GM19240 (cell line): Measurements from ENCODE around the gene AFDN.

ENCODE experiments used
- DNase-seq: peaks from one replicate; pipeline ENCODE4 v3.0.0; 2011; ENCODE audit warnings: low spot score; ENCODE audit not compliant: insufficient read length

The AFDN gene

DNA sequence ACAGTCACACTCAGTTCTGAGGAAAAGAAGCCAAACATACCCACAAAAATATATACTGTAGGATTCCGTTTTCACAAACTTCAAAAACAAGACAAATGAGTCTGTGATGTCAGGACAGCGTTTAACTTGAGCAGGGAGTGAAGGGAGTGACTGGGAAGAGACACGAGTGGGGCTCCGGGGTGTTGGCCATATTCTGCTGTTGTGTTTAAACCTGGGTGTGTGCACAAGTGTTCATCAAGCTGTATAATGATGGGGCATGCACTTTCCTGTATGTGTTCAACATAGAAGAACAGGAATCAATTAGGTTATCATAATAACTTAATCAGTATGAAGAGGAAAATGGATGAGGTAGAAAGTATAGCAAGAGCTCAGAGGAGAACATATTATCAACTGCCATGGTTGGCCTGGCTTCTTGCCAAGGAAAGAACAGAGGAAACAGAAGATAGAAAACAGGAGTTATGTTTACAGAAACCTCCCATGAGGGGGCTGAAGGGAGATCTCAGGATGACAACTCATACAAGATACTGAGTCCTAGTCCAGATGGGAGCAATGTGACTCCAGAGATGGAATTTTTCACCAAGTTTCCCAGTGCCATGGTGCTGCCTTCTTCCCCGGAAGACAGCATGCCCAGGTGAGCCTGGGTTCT, 15.1 kb upstream of the AFDN start:
- DNase-seq = no peak

DNA sequence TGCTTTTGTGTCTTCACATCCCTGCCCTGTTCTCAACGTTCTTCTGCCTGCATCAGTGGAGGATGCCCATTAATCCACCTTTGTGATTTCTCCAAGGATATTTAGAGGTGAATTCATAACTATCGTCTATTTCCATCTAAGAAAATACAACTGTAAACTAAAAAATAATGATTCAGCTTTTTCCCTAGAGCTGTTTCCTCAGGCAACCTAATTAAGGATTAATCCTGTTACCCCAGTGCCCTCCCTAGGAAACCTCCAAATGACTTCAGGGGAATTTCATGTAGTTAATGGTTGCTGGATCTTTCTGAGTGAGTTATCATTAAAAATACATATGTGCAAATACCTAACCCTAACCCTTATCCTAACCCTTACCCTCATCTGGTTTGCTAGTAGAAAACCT, 14.6 kb upstream of the AFDN start:
- DNase-seq = no peak

DNA sequence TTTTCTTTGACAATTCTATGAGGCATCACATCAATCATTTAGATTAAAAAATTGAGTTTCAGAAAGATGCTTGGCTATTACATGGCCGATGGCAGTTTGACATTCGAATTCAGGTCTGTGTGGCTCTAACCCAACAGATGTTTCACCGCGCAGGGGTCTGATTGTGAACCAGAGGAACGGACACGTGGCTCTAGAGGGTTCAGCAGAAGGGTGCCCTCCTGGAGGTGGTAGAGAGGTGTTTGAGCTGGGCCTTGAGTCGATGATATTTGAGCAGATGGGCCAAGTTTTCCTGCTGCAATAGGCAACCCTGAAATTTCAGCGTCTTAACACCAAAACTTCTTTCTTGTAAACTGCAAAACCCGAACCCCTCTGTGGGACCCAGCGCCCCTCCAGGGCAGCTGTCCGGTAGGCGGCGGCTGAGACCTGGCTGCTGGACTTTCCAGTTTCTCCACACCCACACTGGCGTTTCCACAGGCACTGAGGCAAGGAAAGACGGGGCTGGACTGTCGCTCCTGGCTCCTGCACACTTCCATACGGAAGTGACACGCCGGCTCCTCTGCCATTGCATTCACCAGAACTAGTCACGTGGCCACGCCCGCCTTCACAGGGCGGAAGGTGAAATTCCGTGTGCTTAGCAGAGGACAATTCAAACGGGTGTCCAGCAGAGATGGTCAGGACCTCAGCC, 11.3 kb upstream of the AFDN start:
- DNase-seq = no peak

DNA sequence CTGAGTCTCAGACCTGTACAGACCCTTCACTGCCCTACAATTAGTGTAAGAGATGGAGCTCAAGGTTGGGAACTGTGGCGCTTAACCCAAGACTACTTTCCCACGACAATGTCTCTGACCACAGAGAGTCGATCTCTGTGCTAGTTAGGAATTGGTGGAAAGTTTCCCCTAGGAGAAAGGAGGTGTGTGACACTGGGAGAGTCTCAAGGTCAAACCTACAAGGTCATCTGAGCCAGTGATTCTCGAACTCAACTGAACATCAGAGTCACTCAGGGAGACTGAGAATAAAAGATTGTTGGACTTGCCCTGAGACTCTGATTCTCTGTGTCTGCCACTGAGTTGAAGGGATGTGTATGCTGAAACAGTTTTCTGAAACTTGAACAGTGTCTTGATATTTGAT, 9.7 kb upstream of the AFDN start:
- no peak for DNase-seq

DNA sequence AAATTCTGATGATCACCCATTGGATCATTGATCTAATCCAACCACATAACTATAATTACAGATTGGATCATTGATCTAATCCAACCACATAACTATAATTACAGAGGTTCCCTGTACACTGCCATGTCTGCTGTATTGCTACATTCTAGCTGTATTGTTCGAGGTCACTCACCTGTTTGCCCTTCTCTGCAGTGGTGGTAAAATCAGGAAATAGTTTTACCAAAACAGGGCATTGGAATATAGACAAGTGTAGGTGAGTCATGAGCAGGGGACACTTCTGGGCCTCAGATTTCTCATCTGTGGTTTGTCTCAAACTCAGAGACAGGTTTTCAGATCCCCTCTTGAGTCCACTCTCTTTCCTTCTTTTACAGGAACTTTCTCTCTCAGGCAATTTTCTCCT, 9.0 kb upstream of the AFDN start:
- no peak for DNase-seq

DNA sequence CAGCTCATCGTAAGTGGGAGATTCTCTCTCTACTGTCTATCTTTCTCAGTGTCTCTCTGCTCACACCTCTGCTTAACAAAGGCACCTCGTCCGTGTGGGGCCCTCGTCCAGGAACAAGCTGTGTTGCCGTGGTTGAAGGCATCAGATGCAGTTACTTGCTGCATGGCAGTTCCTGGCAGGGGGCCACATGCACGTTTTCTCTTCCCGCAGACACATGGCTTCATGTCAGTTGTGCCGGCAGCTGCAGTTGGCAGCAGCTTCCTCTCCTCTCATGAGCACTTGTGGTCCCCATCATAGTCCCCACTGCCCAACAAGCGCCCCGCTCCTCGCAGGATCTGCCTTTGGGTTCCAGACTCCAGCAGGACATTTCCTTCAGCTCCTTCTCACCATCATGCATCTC, 7.1 kb upstream of the AFDN start:
- DNase-seq = no peak

DNA sequence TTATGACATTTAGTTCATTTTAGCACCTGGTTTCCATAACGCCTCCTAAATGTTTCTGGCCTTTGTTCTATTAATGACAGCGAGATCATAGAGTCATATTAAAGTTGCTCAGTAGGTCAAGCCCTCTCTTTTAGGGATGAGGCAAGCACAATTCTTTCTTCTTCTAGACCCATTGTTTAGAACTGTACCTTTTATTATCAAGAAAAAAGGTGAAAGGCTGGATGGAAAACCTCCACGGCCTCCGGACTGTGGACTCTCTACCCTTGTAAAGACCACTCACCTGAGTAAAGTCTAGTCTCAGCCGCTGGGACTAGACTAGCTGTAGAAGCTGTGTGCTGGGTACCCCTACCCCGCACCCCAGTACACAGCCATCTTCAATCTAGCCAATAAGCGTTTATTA, 6.0 kb upstream of the AFDN start:
- no peak for DNase-seq

DNA sequence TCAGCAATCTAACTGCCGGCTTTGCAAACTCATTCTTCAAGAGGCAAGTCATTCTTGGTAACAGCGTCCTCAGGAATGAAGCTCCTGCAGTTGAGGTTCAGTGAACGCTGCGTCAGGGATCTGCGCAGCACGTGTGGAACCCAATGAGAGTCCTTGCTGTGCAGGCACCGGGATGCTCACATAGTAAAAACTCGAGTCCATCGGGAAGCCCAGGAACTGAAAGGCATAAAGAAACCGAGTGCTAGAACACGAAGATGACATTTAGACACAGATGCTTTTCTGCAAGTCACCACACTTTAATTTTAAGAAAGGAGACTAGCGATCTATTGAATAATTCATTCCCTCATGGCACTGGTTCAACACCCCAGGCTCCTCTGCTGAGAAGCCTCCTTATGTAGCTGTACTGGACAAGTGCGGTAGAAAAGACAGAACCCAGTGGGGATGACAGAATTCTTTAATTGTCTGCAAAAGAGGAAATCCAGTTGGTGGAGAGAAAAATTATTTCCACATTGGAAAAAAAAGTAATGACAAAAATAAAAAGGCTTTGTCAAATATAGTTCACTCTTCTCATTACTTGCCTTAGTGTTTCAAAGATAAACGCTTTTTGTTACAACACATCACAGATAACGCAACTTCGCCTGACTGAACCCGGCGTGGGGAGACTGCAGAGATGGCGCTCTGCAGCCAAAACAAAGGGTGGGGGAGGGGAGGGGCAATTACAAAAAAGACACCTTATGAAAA, 1.9 kb upstream of the AFDN start:
- DNase-seq = no peak

DNA sequence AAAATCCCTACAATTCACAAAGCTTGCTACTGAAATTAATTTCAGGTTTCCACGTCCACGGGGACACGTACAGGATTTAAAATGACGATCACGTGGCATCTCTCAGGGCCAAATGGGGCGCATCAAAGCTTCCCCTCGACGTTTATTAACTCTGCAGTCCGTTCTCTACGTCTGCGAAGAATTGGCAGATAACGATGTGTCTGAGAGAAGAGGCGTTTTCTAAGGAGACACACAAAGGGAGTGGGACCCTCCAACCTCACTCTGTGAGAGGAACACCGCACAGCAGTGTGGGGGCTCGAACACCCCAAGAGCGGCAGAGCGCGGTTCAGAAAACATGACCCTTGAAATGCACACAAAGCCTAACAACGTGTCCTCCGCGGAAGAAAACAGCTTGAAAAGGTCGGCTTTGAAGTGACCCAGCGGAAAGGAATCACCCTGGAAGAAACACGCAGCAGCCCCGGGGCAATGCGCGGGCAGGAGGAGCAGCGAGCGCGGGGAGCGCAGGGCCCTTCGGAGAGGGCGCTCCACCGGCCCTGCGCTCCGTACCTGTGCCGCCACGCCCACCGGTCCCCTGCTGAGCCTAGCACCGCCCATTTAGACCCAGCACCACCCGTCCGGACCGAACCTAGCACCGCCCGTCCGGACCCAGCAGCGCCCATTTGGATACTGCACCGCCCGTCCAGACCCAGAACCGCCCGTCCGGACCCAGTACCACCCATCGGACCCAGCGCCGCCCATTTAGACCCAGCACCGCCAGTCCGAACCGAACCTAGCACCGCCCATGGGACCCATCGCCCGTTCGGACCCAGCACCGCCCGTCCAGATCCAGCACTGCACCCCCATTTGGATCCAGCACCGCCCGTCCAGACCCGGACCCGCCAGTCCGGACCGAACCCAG, 1.1 kb upstream of the AFDN start:
- DNase-seq = no peak

DNA sequence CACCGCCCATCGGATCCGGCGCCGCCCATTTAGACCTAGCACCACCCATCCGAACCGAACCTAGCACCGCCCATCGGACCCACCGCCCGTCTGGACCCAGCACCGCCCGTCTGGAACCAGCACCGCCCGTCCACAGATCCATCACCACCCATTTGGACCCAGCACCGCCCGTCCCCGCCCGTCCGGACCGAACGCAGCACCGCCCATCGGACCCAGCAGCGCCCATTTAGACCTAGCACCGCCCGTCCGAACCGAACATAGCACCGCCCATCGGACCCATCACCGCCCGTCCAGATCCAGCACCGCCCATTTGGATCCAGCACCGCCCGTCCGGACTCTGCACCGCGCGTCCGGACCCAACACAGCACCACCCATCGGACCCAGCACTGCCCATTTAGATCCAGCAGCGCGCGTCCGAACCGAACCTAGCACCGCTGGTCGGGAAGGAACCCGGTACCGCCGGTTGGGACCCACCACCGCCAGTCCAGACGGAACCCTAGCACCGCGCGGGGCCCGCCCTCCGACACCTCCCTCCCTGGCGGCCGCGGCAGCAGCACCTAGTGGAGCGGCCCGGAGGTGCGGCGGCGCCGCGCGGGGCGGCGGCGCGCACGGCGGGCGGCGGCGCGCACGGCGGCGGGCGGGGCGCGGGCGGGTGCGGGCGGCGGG, 348 bp upstream of the AFDN start:
- DNase-seq = peak; percentile 69

DNA sequence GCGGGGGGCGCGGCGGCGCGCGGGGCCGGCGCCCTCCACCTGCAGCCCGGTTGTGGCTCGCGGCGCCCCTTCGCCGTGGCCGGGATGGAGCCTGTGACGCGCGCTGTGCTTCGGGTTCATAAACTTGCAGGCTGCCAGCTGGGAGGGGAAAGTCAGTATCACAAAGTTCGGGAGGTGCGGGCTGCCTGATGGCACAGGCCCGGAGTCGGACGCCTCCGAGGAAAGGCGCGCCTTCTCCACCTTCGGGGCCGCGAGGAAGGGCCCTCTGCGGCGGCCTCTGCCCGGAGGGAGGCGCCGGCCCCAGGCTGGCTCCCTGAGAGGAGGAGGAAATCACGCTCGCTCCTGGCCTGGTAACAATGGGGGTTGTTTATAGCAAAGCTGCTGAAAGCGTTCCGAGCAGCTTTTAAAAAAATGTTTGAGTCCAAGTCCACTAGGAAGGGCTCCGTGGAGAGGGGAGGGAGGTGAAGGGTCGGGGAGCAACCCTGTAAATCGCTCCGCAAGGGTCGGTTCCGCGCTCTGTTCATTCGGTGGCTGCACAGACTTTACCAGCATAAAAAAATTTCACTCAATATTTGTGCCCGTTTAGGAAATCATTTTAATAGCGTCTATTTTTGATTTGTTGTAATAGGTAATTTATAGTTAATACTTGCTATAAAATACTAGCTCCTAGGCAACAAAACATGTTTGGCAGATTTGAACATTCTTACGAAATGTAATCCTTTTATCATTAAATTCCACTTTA, 1.0 kb downstream of the AFDN start:
- DNase-seq = peak; percentile 37

DNA sequence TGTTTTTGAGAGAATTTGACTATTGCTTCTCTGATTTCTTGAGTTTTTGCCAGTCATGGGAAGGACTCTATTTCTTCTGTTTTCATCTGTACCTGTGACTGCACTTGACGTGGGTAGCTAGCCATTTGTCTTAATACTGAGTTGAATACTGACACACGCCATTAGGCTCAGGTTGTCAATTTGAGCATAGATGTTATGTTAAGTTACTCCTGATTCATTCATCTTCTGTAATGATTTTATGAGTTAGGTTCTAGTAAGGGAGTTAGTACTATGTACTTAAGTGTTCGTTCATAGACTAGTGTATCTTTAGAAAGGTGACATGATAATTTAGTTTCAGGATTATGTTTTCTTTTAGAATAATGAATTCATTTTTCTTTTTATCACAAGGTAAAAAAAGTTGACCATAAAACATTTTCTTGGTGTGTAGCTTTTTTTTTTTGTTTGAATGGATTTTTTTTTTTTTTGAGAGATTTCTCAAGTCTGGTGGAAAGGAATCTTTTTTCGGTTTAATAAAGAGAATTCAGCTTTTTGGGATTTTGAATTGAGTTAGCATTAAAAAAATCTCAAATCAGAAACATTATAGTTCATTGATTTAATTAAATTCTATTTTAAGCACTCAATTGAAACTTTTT, 1.7 kb downstream of the AFDN start:
- no peak for DNase-seq

DNA sequence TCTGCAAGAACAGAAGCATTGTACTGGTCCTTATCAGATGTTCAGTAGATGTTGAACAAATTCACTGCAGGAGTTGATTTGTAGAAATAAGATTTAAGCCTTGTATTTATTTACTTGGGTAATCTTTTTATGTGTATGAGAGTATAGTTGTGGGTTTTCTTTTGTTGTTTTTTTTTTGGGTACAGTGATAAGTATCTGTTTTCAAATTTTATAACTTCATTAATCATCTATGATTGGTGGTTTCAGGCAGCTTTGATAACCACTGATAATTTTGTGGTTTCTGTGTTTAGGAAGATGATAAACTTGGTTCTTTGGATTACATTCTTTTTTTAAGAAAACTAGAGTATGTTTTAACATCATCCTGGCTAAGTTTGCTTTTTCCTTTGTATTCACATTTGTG, 2.8 kb downstream of the AFDN start:
- DNase-seq = no peak

DNA sequence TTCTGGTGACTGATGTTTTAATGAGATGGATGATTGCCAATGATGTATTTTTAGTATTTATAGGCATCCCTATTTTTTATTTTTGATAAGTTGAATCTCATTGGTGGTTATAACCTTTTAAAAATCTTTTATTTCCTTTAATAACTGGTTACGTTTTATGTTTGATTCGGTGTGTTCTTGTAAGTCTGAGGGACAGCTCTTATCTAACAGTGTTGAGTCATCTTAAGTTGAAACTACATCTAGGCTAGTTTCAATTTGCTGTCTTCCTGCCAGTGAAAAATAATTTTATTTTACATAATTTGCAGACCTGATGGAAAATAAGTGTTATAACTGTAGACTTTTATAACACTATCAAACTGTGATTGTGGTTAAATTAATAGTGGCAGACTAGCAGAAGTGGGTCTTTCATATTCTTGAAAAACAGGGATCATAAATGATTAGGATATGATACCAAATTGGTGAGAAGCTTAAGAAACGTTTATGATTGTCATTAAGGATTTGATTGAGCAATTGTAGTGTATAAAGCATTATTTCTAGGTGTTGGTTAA, 4.6 kb downstream of the AFDN start:
- no peak for DNase-seq

DNA sequence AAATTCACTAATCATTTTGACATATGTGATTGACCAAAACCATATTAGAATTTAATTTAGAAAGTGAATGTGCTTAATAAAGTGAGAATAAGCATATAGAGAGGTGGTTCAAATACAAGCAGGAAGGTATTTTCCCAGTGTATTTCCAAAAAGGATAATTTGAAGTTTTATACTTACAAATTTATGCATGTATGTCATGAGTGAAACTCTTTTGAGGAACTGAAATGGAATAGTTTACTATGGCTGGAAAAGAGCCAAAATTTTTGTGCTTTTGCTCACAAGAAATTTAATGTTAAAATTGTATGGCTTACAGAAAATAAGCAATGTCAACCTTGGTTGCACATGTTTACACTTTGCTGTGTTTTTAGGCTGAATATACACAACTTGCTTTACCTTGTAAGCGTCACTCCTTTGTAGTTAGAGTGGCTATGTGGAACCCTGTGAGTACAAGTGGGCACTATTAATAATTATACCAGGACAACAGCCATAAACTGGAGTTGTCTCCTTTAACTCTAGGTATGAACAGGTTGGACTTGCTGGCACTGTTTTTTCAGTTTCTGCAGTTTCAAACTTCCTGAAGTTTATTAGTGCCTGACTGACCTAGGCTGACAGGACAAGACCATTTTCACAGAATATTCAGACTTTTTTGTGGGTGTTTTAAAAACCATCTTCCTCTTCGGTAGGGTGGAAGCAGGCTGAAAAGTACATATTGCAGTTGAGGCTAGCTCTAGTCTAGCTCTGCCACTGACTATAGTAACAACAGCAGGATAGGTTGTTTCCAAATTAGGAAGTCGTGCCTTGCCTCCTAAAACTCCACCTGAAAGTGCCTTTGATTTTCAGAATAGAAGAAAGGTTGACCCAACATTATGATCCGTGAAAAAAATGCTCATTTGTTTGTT, 6.0 kb downstream of the AFDN start:
- no peak for DNase-seq

DNA sequence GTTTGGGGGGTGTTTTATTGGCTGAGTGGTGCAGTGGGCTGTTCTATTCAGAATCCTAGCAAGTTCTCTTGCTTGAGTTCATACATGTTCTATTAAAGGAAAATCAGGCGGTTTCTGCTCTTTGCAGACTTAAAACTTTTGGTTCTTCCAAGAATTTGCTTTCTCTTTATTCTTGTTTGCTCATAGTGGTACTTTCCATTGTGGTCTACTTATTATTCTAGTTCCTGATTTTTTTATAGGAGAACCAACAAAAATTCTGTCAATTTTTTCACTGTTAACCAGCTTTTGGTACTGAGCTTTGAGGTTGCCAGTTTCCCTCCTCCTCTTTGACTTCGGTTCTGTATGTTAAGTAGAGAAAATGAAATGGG, 6.7 kb downstream of the AFDN start:
- no peak for DNase-seq

DNA sequence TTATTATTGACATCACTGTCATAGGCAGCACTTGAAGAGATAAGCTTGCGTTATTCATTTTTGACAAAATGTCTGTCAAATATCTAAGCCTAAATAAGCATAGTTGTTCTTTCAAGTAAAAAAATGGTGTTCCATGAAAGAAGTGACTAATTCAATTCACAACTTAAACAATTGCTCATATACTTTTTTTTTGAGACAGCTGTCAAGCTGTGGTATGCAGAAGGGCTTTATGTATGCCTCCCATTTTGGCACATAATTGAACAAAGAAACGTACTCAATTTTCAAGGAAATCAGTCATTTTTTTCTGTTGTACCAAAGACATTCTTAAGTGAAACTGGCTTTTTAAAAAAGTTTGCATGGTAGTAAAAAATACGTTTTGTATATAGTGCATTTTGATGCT, 8.5 kb downstream of the AFDN start:
- DNase-seq = no peak

DNA sequence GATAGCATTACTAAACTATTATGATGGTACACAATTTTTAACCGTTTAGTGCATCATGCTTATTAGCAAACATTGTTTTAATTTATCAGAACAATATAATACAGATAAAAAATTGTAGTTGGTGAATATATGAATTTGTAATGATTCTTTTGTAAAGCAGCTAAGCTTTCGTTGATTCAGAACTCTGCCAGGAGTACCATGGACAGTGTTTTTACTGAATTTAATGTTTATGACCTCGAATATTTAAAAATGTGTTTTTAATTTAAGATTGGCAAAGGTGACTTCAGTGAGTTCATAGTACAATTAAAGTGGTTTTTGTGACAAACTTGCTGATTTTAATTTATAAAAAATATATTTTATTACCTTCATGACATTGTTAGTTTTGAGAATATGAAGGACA, 10.0 kb downstream of the AFDN start:
- no peak for DNase-seq

DNA sequence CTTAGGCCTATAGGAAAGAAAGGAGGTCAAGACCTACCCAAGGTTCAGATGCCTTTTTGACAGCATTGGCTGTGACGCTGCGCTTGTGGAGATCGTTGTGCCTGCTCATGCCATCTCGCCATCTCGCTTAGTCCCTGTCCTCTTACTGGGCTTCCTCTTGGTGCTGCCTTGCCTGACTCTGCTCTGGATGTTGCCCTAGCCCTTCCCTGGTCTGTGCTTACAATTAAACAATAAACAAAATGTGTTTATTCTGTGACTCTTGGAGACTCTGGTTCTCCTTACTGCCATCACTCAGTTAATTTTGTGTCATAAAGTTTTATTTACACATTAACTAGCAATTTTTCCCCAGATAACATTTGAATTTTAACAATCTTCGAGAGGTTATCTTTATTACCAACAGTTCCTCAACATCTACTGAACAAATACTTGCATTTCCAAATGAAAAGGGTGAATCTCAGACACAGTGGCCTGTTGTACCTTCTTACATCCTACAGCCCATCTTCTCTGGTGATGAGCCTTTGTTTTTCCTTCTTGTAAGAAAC, 11.6 kb downstream of the AFDN start:
- no peak for DNase-seq
